ENCODE measurements around the gene PRKCQ. TPM values are rescaled to one million over a fixed set of nuclear protein-coding genes. Genes with fewer than 3 reads are reported as not detected.

PRKCQ gene
- total and polyA plus RNA-seq, 2 of the 8 experiments (the other 6 are each of a cell fraction or from before 2014, with no cell fraction given): 9.1 to 22.6 TPM

- no peak for TF ChIP-seq CHD7 (IDR thresholded peaks at IDR 0.05; ENCODE audit: insufficient replicate concordance, low read length)
- no peak for TF ChIP-seq FOSL1 (IDR thresholded peaks at IDR 0.05; ENCODE audit: insufficient read depth, low read depth, low read length)
- TF ChIP-seq ASH2L (IDR thresholded peaks at IDR 0.05; ENCODE audit: low read length): no peak
- TF ChIP-seq ZNF274 (IDR thresholded peaks at IDR 0.05; ENCODE audit: borderline replicate concordance, extremely low read depth, low read length): no peak
- TF ChIP-seq TEAD4 (IDR thresholded peaks at IDR 0.05; ENCODE audit: low read depth, low read length): no peak
- TF ChIP-seq GTF2F1 (IDR thresholded peaks at IDR 0.05; ENCODE audit: borderline replicate concordance, low read depth, low read length): no peak
- TF ChIP-seq ATF2 (IDR thresholded peaks at IDR 0.05; ENCODE audit: low read length): no peak
- TF ChIP-seq POLR2AphosphoS5 (IDR thresholded peaks at IDR 0.05; ENCODE audit: low read depth, low read length): no peak
These were observed 105.2 kb downstream of the PRKCQ start (continued) for GRCh38 chr10:6474871-6475270.
